GM10248 (cell line): ENCODE data around the gene MAD1L1.

Experiments used
- CTCF ChIA-PET: fragments of 300-600 bp; sonication (Branson Sonifier 250); formaldehyde crosslinking; extraction: SDS; loops from one replicate; lab custom pipeline; 2021; ENCODE audit warnings: antibody characterized with exemption; lab: Yijun Ruan, JAX
- POLR2A ChIA-PET: fragments of 350-650 bp; sonication (Branson Sonifier 250); formaldehyde crosslinking; extraction: SDS; loops from one replicate; lab custom pipeline; 2020; ENCODE audit warnings: antibody characterized with exemption; lab: Yijun Ruan, JAX
- DNase-seq: peaks from one replicate; pipeline ENCODE4 v3.0.0; 2012; ENCODE audit errors: extremely low spot score
- TF ChIP-seq, protein P1 (sequence below): IDR thresholded peaks from 2 replicates; pipeline ENCODE4 v1.5.1; 2012; ENCODE audit warnings: mild to moderate bottlenecking, low read depth; ENCODE audit errors: extremely low read depth, missing control alignments, control extremely low read depth

The MAD1L1 gene

DNA sequence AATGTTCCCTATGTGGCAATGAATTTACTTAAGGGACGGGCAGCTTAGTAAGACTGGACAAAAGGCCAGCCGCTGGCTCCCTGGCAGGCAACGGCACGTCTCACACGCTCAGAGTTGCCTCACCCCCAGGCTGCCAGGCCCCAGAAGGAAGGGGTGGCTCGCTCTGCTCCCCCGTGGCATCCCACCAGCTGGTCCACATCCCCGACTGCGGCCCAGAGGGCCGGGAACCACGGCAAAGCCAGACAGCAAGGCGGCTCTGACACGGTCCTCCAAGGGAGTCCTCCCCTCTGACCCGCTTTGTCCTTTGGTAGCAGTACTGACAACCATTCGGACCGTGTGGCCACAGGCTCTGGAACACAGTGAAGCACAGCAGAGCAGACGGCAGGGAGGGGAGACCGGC is 43.4 kb upstream of the MAD1L1 start:
- no peak for DNase-seq
- ChIA-PET POLR2A (no interaction called here), CTCF (interaction anchor here (0.8 to 2.2 kb wide), 2 partner anchors 11 to 28 kb away, joined by 3 to 6 read pairs; no protein-coding TSS in a partner anchor)
- TF ChIP-seq, protein P1, sequence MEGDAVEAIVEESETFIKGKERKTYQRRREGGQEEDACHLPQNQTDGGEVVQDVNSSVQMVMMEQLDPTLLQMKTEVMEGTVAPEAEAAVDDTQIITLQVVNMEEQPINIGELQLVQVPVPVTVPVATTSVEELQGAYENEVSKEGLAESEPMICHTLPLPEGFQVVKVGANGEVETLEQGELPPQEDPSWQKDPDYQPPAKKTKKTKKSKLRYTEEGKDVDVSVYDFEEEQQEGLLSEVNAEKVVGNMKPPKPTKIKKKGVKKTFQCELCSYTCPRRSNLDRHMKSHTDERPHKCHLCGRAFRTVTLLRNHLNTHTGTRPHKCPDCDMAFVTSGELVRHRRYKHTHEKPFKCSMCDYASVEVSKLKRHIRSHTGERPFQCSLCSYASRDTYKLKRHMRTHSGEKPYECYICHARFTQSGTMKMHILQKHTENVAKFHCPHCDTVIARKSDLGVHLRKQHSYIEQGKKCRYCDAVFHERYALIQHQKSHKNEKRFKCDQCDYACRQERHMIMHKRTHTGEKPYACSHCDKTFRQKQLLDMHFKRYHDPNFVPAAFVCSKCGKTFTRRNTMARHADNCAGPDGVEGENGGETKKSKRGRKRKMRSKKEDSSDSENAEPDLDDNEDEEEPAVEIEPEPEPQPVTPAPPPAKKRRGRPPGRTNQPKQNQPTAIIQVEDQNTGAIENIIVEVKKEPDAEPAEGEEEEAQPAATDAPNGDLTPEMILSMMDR: no peak

DNA sequence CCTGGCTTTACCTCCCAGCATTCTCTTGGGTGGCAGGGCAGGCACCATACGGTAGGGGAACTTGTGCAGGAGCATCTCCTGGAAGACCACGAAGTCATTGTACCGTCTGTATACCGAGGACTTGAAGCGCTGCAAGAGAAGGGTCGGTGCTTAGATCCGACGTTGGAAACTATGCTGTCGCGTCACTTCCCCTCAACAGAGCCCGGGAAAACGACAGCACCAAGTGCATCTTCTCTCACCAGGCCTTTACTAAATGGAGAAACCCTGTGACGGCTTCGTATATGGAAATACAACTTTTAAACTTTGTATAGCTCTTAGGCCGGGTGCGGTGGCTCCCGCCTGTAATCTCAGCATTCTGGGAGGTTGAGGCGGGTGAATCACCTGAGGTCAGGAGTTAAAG is 42.4 kb upstream of the MAD1L1 start:
- POLR2A ChIA-PET: no interaction called here
- TF ChIP-seq, protein P1: no peak
- no peak for DNase-seq
- CTCF ChIA-PET: interaction anchor here (1.2 to 2.2 kb wide), 2 partner anchors 10 to 16 kb away, joined by 4 to 6 read pairs; no protein-coding TSS in a partner anchor

DNA sequence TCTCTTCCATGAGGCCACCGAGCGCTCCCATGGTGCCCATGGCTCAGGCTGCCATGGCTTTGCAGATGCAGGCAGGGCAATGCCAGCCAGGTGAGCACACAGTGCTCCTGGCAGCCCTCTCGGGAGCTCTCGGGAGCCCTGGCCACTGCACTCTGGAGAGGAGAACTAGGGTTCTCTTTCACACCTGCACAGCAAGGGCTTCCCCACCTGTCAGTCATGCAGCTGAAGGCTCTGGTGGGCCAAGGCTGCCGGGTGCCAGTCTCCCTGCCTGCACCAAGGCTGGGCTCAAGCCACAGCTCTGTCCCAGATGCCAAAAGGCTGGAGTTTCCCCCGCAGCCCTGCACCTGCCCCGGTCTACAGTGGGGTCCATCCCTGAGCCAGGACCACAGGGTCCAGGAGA is 41.9 kb upstream of the MAD1L1 start:
- POLR2A ChIA-PET: no interaction called here

DNA sequence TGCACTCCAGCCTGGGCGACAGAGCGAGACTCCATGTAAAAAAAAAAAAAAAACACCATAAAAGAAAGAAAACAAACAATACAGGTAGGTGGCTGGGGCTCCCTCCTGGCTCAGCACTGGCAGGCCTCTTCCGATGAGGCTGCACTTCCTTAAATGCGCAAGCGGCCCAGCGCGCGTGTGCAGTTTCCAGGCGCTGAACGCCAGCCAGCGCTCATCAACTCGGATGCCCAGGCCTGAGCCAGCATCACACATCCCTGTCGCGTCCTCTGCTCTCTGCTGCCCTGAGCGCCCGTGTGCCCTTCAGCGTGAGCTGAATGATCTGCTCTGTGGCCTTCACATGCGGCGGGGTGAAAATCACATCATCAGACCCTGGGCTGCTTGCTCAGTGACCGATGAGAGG is 41.1 kb upstream of the MAD1L1 start:
- TF ChIP-seq, protein P1: no peak

More for the DNA sequence above, 41.9 kb upstream of the MAD1L1 start:
- TF ChIP-seq, protein P1: no peak
- CTCF ChIA-PET: interaction anchor here (1.2 to 2.2 kb wide), 2 partner anchors 10 to 15 kb away, joined by 4 to 6 read pairs; no protein-coding TSS in a partner anchor
- no peak for DNase-seq

DNA sequence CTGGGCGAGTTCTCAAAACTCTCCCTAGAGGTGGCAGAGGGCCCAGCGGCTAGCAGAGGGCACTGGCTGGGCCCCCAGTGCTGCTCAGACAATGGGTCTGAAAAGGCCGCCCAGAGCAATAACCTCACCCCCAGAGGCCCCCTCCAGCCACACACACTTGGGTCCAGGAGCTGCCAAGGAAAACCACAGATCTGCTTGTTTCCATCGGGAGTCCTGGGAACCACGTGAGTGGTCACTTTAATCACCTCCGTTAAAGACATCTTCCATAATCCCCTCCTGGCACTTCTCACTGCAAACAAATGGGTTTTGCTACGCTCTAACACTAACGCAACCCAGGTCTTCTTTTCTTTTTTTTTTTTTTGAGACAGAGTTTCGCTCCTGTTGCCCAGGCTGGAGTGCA is 39.3 kb upstream of the MAD1L1 start:
- ChIA-PET CTCF (no interaction called here), POLR2A (no interaction called here)
- TF ChIP-seq, protein P1: no peak
- DNase-seq: no peak

More for the DNA sequence above, 41.1 kb upstream of the MAD1L1 start:
- ChIA-PET CTCF (interaction anchor here (1.2 to 2.2 kb wide), 2 partner anchors 9 to 14 kb away, joined by 4 to 6 read pairs; no protein-coding TSS in a partner anchor), POLR2A (no interaction called here)
- DNase-seq: no peak

DNA sequence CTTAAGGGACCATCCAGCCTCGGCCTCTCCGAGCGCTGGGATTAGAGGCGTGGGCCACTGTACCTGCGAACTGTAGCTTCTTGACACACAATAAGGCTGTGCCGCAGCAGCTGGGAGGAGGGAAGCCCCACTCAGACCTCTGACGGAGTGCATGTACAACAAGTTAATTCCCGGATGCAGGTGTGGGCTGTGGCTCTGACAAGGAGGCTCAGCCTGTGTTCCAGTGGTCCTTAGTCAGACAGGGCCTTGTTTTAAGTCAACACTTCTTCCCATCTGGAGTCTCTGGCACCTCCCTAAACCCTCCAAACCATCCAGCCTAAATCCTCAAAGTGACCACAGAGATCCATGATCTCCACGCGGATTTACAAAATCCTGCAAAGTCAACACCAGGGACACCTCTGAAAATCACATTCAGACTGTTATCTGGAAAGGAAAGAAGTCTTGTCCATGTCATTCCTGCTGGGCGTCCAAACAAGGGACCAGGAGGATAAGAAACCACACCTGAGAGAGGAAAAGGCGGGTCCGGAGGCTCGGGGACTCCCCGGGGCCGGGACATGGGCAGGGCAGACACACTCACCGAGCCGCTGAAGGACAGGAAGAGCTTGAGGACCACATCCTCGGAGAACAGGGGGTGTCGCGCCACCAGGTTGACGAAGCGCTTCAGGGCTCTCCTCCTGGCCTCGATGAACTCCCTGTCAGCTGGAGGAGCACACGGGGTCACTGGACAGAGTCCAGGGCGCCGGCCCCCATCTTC is 38.7 kb upstream of the MAD1L1 start:
- no peak for DNase-seq
- ChIA-PET POLR2A (no interaction called here), CTCF (no interaction called here)
- TF ChIP-seq, protein P1: no peak
